Tibial nerve (tissue), 4 donors: ENCODE measurements around the gene PABPN1L.

Experiments used
- CTCF ChIP-seq, 5 experiments: fragments of 200-600 bp in 3 of 5; fragments of 450-650 bp in 2 of 5; sonication (generic) in 3 of 5; IDR thresholded peaks; one replicate each; pipeline ENCODE4 v1.5.1; 2016 to 2019; ENCODE audit warnings: antibody characterized with exemption in 5 of 5, mild to moderate bottlenecking in 3 of 5, moderate library complexity in 2 of 5
- EP300 ChIP-seq, 2 donors: sonication (generic); formaldehyde crosslinking; IDR thresholded peaks; one replicate each; pipeline ENCODE4 v1.6.1; 2017; ENCODE audit warnings: antibody characterized with exemption in 2 of 2, mild to moderate bottlenecking in 1 of 2
- POLR2A ChIP-seq, 2 donors: fragments of 450-650 bp; IDR thresholded peaks; one replicate each; pipeline ENCODE4 v1.6.1; 2017; ENCODE audit warnings: antibody characterized with exemption in 2 of 2, mild to moderate bottlenecking in 2 of 2, moderate library complexity in 2 of 2

GRCh38 chr16:88906535-88907105 lies 40.2 kb upstream of the PABPN1L start:
- TF ChIP-seq CTCF (IDR thresholded peaks at IDR 0.05) (no peak), POLR2A (IDR thresholded peaks at IDR 0.05) (no peak), EP300 (IDR thresholded peaks at IDR 0.05) (no peak)
